ENCODE data around the gene PLEKHA6. TPM values are rescaled to one million over a fixed set of nuclear protein-coding genes. Genes with fewer than 3 reads are reported as not detected.

PLEKHA6 gene
- polyA plus RNA-seq, 1 experiment, result 4.2 TPM

DNA sequence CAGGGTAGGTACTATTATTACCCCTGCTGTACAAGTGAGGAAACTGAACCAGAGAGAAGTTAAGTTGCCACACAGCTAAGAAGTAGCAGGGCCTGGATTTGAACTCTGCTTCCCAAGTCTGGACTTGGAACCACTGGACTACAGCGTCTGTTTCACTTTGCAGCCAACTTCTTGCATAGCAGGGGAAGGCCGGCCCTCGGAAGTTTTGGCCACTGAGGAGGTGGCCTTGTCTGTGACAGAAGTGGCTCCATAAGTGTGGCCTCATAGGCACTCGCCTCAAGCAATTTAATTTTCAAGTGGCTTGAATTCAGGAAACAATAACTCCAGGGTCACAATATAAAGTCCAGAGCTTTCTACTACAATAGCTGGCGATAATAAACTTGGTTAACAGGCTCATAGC, 41.4 kb downstream of the PLEKHA6 start:
- CTCF ChIA-PET, result interaction anchor here (1.0 to 1.4 kb wide), 2 partner anchors 80 to 111 kb away, joined by 4 to 7 read pairs; no protein-coding TSS in a partner anchor

DNA sequence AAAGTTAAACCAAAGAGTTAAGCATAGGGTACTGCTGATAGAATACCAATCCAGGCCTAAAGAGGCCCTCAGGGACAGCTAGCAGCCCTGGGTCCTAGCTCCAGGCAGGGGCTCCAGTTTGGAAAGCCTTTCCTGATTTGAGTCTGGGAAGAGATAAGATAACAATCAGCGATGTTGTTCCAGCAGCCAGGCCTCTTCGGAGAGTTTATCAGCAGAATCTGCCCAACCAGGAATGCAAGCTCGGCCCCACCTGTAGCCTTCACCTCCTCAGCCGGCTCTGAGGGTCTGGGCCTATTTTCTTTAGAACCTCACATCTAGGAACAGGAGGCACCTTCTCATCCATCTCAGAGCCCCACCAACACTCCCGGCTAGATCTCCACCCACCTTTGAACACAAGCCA, 42.6 kb downstream of the PLEKHA6 start:
- POLR2A ChIA-PET, result no interaction called here
- Histone ChIP-seq H3K36me3 (ENCODE audit: control insufficient read depth, insufficient read depth, low read length) (no peaks in the 10 kb centered on the region), H3K27me3 (ENCODE audit: control insufficient read depth, insufficient read depth, low read length) (no peaks in the 10 kb centered on the region), H3K4me3 (ENCODE audit: low read depth, low read length) (no peak overlapping the region)
- CTCF ChIA-PET, result interaction anchor here (1.5 to 1.8 kb wide), 2 partner anchors 42 to 43 kb away, joined by 3 to 8 read pairs; partner anchors contain the start of gene PLEKHA6
- TF ChIP-seq, protein P1, sequence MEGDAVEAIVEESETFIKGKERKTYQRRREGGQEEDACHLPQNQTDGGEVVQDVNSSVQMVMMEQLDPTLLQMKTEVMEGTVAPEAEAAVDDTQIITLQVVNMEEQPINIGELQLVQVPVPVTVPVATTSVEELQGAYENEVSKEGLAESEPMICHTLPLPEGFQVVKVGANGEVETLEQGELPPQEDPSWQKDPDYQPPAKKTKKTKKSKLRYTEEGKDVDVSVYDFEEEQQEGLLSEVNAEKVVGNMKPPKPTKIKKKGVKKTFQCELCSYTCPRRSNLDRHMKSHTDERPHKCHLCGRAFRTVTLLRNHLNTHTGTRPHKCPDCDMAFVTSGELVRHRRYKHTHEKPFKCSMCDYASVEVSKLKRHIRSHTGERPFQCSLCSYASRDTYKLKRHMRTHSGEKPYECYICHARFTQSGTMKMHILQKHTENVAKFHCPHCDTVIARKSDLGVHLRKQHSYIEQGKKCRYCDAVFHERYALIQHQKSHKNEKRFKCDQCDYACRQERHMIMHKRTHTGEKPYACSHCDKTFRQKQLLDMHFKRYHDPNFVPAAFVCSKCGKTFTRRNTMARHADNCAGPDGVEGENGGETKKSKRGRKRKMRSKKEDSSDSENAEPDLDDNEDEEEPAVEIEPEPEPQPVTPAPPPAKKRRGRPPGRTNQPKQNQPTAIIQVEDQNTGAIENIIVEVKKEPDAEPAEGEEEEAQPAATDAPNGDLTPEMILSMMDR (IDR thresholded peaks at IDR 0.05; ENCODE audit: insufficient read depth, low read depth, low read length), result no peak
- no peak for DNase-seq (ENCODE audit: low read depth)

More for the DNA sequence above, 41.4 kb downstream of the PLEKHA6 start:
- no peak for DNase-seq (ENCODE audit: low read depth)
- H3K36me3 ChIP-seq (ENCODE audit: control insufficient read depth, insufficient read depth, low read length), result no peaks in the 10 kb centered on the region
- POLR2A ChIA-PET, result no interaction called here
- TF ChIP-seq, protein P1 (IDR thresholded peaks at IDR 0.05; ENCODE audit: insufficient read depth, low read depth, low read length), result no peak
- no peak overlapping the region for H3K4me3 ChIP-seq (ENCODE audit: low read depth, low read length)
- no peaks in the 10 kb centered on the region for H3K27me3 ChIP-seq (ENCODE audit: control insufficient read depth, insufficient read depth, low read length)

DNA sequence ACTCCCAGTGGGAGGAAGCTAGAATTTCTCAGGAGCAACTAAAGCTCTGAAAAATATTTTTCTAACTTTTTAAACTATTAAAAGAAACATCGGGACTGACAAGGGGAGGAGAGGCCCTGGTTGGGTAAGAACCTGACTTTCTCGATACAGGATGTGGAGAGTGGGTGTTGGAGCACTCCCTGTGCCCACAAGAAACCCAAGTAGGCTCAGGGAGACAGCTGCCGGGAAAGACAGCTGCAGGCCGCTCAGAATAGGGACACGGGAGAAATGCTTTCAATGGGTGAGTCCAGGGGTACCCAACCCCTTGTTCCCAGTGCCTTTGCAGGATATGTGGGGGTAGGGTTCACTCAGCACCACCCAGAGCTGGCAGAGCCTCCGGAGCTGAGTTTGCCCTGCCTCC, 43.6 kb downstream of the PLEKHA6 start:
- TF ChIP-seq, protein P1 (IDR thresholded peaks at IDR 0.05; ENCODE audit: insufficient read depth, low read depth, low read length), result no peak
- Histone ChIP-seq H3K27me3 (ENCODE audit: control insufficient read depth, insufficient read depth, low read length) (no peaks in the 10 kb centered on the region), H3K36me3 (ENCODE audit: control insufficient read depth, insufficient read depth, low read length) (no peaks in the 10 kb centered on the region), H3K4me3 (ENCODE audit: low read depth, low read length) (no peak overlapping the region)
- CTCF ChIA-PET, result interaction anchor here (0.7 to 1.8 kb wide), 6 partner anchors 8 to 110 kb away, joined by 3 to 8 read pairs (median 3); partner anchors contain the start of gene PLEKHA6
- DNase-seq (ENCODE audit: low read depth), result no peak
- POLR2A ChIA-PET, result no interaction called here

DNA sequence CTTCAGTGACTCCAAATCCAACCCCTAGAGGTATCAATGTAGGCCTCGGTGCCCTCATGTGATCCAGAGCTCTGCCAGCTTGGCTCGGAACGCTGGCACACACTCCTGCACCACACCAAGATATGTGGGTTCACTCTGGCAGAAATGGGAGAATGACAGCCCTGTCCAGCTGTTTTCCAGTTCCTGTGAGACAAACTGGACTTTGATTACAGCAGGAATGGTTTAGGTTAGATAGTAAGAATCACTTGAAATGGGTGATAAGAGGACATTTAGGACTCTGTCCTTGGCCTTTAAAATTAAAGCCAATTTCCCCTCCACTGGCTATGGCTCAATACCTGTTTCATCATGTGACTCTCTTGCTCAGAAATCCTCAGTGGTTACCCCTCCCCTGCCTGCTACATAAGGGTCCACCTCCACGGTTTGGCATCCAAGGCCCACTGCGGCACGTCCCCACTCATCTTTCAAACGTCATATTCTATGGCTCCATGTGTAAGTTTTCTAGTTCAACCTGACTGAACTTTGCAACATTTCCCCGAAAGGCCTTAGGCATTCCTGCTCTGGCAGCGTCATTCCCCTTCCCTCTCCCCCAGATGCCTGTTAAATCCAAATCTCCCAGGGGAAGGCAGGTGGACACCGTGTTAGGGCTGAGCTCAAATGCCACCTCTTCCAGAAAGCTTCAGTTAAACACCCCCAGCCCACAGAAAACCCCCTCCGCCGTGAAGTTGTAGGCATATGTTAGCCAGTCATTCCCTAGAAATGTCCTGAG, 44.7 kb downstream of the PLEKHA6 start:
- ChIA-PET CTCF (interaction anchor here (1.1 kb wide), 1 partner anchor 48 kb away, joined by 4 read pairs; no protein-coding TSS in a partner anchor), POLR2A (no interaction called here)
- Histone ChIP-seq H3K4me3 (ENCODE audit: low read depth, low read length) (no peak overlapping the region), H3K27me3 (ENCODE audit: control insufficient read depth, insufficient read depth, low read length) (no peaks in the 10 kb centered on the region), H3K36me3 (ENCODE audit: control insufficient read depth, insufficient read depth, low read length) (no peaks in the 10 kb centered on the region)
- TF ChIP-seq, protein P1 (IDR thresholded peaks at IDR 0.05; ENCODE audit: insufficient read depth, low read depth, low read length), result no peak
- DNase-seq (ENCODE audit: low read depth), result no peak

DNA sequence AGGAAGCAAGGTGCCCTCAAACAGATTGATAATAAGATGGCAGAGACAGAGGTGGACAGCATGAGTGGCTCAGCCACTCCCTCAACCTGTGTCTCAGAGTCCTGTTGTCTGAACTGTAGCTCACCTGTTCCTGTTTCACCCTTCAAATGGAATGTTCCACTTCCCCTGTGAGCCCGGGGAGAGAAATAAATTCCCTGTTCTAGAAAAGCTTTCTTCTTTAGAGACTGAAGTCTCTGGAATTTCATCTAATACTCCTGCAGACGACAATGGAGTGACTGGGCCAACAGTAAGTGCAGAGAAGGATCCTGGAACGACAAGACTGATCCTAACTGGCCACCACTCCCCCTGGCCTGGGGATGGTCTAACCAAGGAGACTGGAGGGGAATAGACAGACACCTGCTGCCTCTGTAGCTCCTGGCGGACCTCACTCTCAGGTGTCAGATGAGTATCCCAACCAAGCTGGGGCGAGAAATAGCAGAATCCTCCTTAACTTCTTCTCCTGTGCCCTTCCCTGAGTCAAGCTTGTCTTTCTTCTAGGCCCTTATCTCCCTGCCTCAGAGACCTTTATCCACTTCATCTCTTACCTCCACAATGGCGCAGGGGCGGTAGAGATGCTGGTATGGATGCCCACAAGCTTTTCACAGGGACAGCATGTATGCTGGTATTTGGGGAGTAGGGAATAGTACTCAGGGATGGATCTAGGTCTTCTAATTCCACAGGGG, 45.4 kb downstream of the PLEKHA6 start:
- no peaks in the 10 kb centered on the region for H3K36me3 ChIP-seq (ENCODE audit: control insufficient read depth, insufficient read depth, low read length)
- no peaks in the 10 kb centered on the region for H3K27me3 ChIP-seq (ENCODE audit: control insufficient read depth, insufficient read depth, low read length)
- H3K4me3 ChIP-seq (ENCODE audit: low read depth, low read length), result no peak overlapping the region
- POLR2A ChIA-PET, result no interaction called here
- TF ChIP-seq, protein P1 (IDR thresholded peaks at IDR 0.05; ENCODE audit: insufficient read depth, low read depth, low read length), result no peak
- DNase-seq (ENCODE audit: low read depth), result no peak
- CTCF ChIA-PET, result interaction anchor here (1.1 to 1.5 kb wide), 2 partner anchors 19 to 56 kb away, joined by 4 to 5 read pairs; no protein-coding TSS in a partner anchor
